Measurements from ENCODE around the gene ULK3.

GRCh38 chr15:74817370-74817737, 25.6 kb downstream of the ULK3 start:
- no peak for TF ChIP-seq NFIC (IDR thresholded peaks at IDR 0.05)
- TF ChIP-seq YY1 (IDR thresholded peaks at IDR 0.05; ENCODE audit: low read depth) = no peak
- no peak for TF ChIP-seq TAF1 (IDR thresholded peaks at IDR 0.05; ENCODE audit: low read depth)
- no peak for TF ChIP-seq CEBPB (IDR thresholded peaks at IDR 0.05)
- TF ChIP-seq, protein P1, sequence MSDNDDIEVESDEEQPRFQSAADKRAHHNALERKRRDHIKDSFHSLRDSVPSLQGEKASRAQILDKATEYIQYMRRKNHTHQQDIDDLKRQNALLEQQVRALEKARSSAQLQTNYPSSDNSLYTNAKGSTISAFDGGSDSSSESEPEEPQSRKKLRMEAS (IDR thresholded peaks at IDR 0.05) = no peak
